GM12878 (cell line): ENCODE results near the gene CSRNP2. TPM values are rescaled to one million over a fixed set of nuclear protein-coding genes. Genes with fewer than 3 reads are reported as not detected.

ENCODE experiments used
- ATAC-seq: fragments of 200-7000 bp; cut with Tn5 transposase; 3 replicates; pipeline ENCODE4 v1.9.1; 2020; ENCODE audit warnings: mild to moderate bottlenecking, moderate library complexity
- BruUV-seq: library from RNA; stranded (reverse); fragments of 400-500 nt; replicated peaks from 2 replicates; lab custom pipeline; 2021; lab: Mats Ljungman, UMichigan
- CTCF ChIA-PET: fragments of 300-600 bp; sonication (Branson Sonifier 250); formaldehyde crosslinking; extraction: SDS; loops from one replicate; lab custom pipeline; 2021; ENCODE audit warnings: inconsistent platforms; lab: Yijun Ruan, JAX
- POLR2A ChIA-PET: fragments of 350-600 bp; formaldehyde crosslinking; extraction: SDS; loops from one replicate; lab custom pipeline; 2021; ENCODE audit warnings: inconsistent platforms; lab: Charles Lee
- RAD21 ChIA-PET: fragments of 300-600 bp; sonication (Branson Sonifier 250); formaldehyde crosslinking; loops from one replicate; lab custom pipeline; 2023; ENCODE audit warnings: antibody characterized with exemption; ENCODE audit not compliant: unreplicated experiment; lab: Charles Lee
- SMC1A ChIA-PET: fragments of 300-600 bp; sonication (Branson Sonifier 250); formaldehyde crosslinking; loops from one replicate; lab custom pipeline; 2023; ENCODE audit not compliant: unreplicated experiment, uncharacterized antibody; lab: Charles Lee
- DNase-seq: peaks from one replicate; pipeline ENCODE4 v3.0.0-alpha.2; 2011; ENCODE audit warnings: low read depth, low spot score
- FAIRE-seq: peaks from 3 replicates; lab custom pipeline; 2011; peaks lifted over from hg19 to GRCh38; lab: Jason Lieb, UNC
- H2AFZ ChIP-seq: 2 replicates; pipeline ENCODE4 v1.6.0; 2011; ENCODE audit warnings: low read depth, low read length, control low read depth; ENCODE audit not compliant: control insufficient read depth
- H3K27ac ChIP-seq: 2 replicates; pipeline ENCODE4 v1.5.1; 2011; ENCODE audit warnings: control low read depth; ENCODE audit not compliant: control insufficient read depth, insufficient read depth
- H3K27me3 ChIP-seq, 2 experiments: replicated peaks in 1 of 2; 2 replicates each; pipeline versions ENCODE4 v1.6.0 to v1.6.1; 2011; ENCODE audit warnings: low read length in 1 of 2; ENCODE audit not compliant: control insufficient read depth in 2 of 2, insufficient read depth in 2 of 2
- H3K36me3 ChIP-seq, 2 experiments: 2 replicates each; pipeline ENCODE4 v1.5.1; 2011; ENCODE audit warnings: low read length in 1 of 2; ENCODE audit not compliant: control insufficient read depth in 2 of 2, insufficient read depth in 2 of 2
- H3K4me1 ChIP-seq: 2 replicates; pipeline ENCODE4 v1.6.1; 2011; ENCODE audit warnings: mild to moderate bottlenecking, low read length, moderate library complexity, mixed read lengths; ENCODE audit not compliant: control insufficient read depth, insufficient read depth
- H3K4me2 ChIP-seq: 2 replicates; pipeline ENCODE4 v1.6.0; 2011; ENCODE audit warnings: control low read depth; ENCODE audit not compliant: control insufficient read depth, insufficient read depth
- H3K4me3 ChIP-seq: fragments of 200-600 bp; sonication (generic); 2 replicates; pipeline ENCODE4 v1.5.1; 2016
- H3K79me2 ChIP-seq: 2 replicates; pipeline ENCODE4 v1.6.0; 2011; ENCODE audit warnings: low read length; ENCODE audit not compliant: control insufficient read depth, insufficient read depth
- H3K9ac ChIP-seq: 2 replicates; pipeline ENCODE4 v1.8.0; 2011; ENCODE audit warnings: low read length, control low read depth, mixed read lengths; ENCODE audit not compliant: control insufficient read depth, insufficient read depth
- H3K9me3 ChIP-seq: replicated peaks from 3 replicates; pipeline ENCODE4 v1.5.1; 2011; ENCODE audit warnings: mild to moderate bottlenecking, low read length; ENCODE audit not compliant: control insufficient read depth, insufficient read depth
- H4K20me1 ChIP-seq: 2 replicates; pipeline ENCODE4 v1.6.0; 2011; ENCODE audit not compliant: control insufficient read depth, insufficient read depth
- BACH1 ChIP-seq: fragments of 450-650 bp; IDR thresholded peaks from 2 replicates; pipeline ENCODE4 v1.6.1; 2017; ENCODE audit warnings: mild to moderate bottlenecking, borderline replicate concordance
- BCLAF1 ChIP-seq: fragments of 450-650 bp; IDR thresholded peaks from 2 replicates; pipeline ENCODE4 v1.6.1; 2017; ENCODE audit warnings: antibody characterized with exemption, mild to moderate bottlenecking, moderate library complexity
- ETV6 ChIP-seq, 2 experiments: fragments of 450-650 bp in 1 of 2; IDR thresholded peaks in 1 of 2; conservative IDR thresholded peaks in 1 of 2; 2 replicates each; pipeline ENCODE4 v1.6.1; 2014; ENCODE audit warnings: antibody characterized with exemption in 1 of 2, borderline replicate concordance in 1 of 2, low read depth in 1 of 2, mild to moderate bottlenecking in 1 of 2, moderate library complexity in 1 of 2
- FOS ChIP-seq: IDR thresholded peaks from 3 replicates; pipeline ENCODE4 v1.6.1; 2011; ENCODE audit warnings: borderline replicate concordance; ENCODE audit not compliant: insufficient read length; ENCODE audit errors: extremely low read depth
- FOXM1 ChIP-seq: IDR thresholded peaks from 2 replicates; pipeline ENCODE4 v1.6.1; 2012; ENCODE audit warnings: low read depth, mild to moderate bottlenecking, inconsistent platforms, low read length, moderate library complexity
- HDGF ChIP-seq: fragments of 450-650 bp; IDR thresholded peaks from 2 replicates; pipeline ENCODE4 v1.6.1; 2016; ENCODE audit warnings: antibody characterized with exemption
- NBN ChIP-seq: fragments of 450-650 bp; IDR thresholded peaks from 2 replicates; pipeline ENCODE4 v1.6.1; 2016
- NR2F1 ChIP-seq: fragments of 450-650 bp; conservative IDR thresholded peaks from 2 replicates; pipeline ENCODE4 v1.6.1; 2017; ENCODE audit warnings: mild to moderate bottlenecking
- RAD51 ChIP-seq: fragments of 450-650 bp; IDR thresholded peaks from 2 replicates; pipeline ENCODE4 v1.6.1; 2016; ENCODE audit warnings: moderate library complexity, mild to moderate bottlenecking, inconsistent platforms
- STAT3 ChIP-seq: IDR thresholded peaks from 2 replicates; pipeline ENCODE4 v1.6.1; 2011; ENCODE audit warnings: low read depth, low read length, improper control_type of control experiment
- SUZ12 ChIP-seq: fragments of 200-600 bp; sonication (generic); IDR thresholded peaks from one replicate; pipeline ENCODE4 v1.6.1; 2018; ENCODE audit warnings: antibody characterized with exemption, mild to moderate bottlenecking; ENCODE audit not compliant: unreplicated experiment
- USF1 ChIP-seq: IDR thresholded peaks from 2 replicates; pipeline ENCODE4 v1.6.1; 2011; ENCODE audit warnings: borderline replicate concordance, low read depth, mild to moderate bottlenecking, moderate library complexity, mixed read lengths, low read length; ENCODE audit not compliant: insufficient read depth; ENCODE audit errors: extremely low read length
- YBX1 ChIP-seq: fragments of 450-650 bp; IDR thresholded peaks from 2 replicates; pipeline ENCODE4 v1.6.1; 2016; ENCODE audit warnings: antibody characterized with exemption
- ZNF622 ChIP-seq: fragments of 450-650 bp; IDR thresholded peaks from 2 replicates; pipeline ENCODE4 v1.6.1; 2017; ENCODE audit warnings: mild to moderate bottlenecking, inconsistent platforms
- WGBS: methylation state at CpG from one replicate; pipeline ENCODE4 v1.1.6; 2016; ENCODE audit warnings: low lambda C conversion rate; ENCODE audit not compliant: insufficient replicate concordance, insufficient coverage; ENCODE audit errors: missing lambda C conversion rate; 5-methylcytosine and 5-hydroxymethylcytosine counted together
- in situ Hi-C: fragments of 300-500 bp; cut with MboI; formaldehyde crosslinking; loops from 9 replicates; pipeline ENCODE4 v1.14.3; 2018; ENCODE audit warnings: mixed read lengths
- intact Hi-C: fragments of 100-400 bp; cut with micrococcal nuclease; formaldehyde crosslinking; loops from one replicate; pipeline ENCODE4 v1.14.2; 2022; ENCODE audit not compliant: unreplicated experiment
- polyA plus RNA-seq, 11 experiments: library from polyadenylated mRNA; depleted of rRNA in 4 of 11; unstranded in 6 of 11; stranded (reverse) in 5 of 11; fragments of >200 nt; fragmentation: Nextera tagmentation in 4 of 11; fragmentation: Illumina TruSeq in 1 of 11; extraction: Ambion mirVana in 4 of 11; extraction: Trizol in 1 of 11; gene quantifications; 1 replicate in 1 of 11; 2 replicates in 10 of 11; pipeline versions ENCODE4 v1.2.1 to v1.2.3, GENCODE V29; 2011 to 2016; ENCODE audit warnings: inconsistent platforms in 2 of 11, missing spikeins in 2 of 11, low read depth in 1 of 11
- total RNA-seq, 4 experiments: library from RNA; depleted of rRNA in 3 of 4; stranded (reverse); fragments of >200 nt in 3 of 4; fragmentation: Illumina TruSeq in 1 of 4; extraction: Trizol in 1 of 4; gene quantifications; 2 replicates each; pipeline versions ENCODE4 v1.2.1 to v1.2.3, GENCODE V29; 2013 to 2021
- TF ChIP-seq, protein P1 (sequence below): fragments of 450-650 bp; IDR thresholded peaks from 2 replicates; pipeline ENCODE4 v1.6.1; 2016; ENCODE audit warnings: mild to moderate bottlenecking, moderate library complexity, borderline replicate concordance
- TF ChIP-seq, protein P2 (sequence below): fragments of 450-650 bp; IDR thresholded peaks from 2 replicates; pipeline ENCODE4 v1.6.1; 2017; ENCODE audit warnings: mild to moderate bottlenecking

CSRNP2 gene
- total and polyA plus RNA-seq, 10 of the 15 experiments (the other 5 are each of a cell fraction or from before 2014, with no cell fraction given): 1.2 to 12.1 (median 6.3) TPM

DNA sequence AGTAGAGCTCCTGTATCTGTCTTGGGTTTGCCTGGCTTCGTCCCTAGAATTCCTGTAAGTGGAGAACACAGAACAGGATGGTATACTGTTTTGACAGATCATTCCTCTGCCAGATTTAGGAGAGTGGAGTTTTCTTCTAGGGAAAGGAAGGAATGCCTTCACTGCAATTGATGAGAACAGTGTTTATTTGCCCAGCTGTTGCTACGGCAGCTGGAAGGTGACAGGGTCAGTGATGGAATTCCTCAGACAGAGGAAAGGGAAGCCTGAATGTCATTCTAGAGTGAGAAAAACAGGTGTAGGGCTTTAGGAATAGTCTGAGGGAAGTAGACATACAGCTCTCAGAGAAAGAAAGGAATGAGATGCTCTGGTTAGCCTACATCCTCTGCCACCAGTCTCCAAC lies 11.7 kb downstream of the CSRNP2 start:
- no peaks in the 10 kb centered on the region for H3K4me1 ChIP-seq
- BruUV-seq: no TSS peak
- ATAC-seq: no peak
- no peak overlapping the region for H3K27ac ChIP-seq
- H2AFZ ChIP-seq: no peak overlapping the region
- POLR2A ChIA-PET: interaction anchor here (0.6 to 0.7 kb wide), 2 partner anchors 146 to 155 kb away, joined by 4 to 5 read pairs; partner anchors contain the start of gene POU6F1
- H3K4me2 ChIP-seq: no peak overlapping the region
- CTCF ChIA-PET: no interaction called here
- no peak overlapping the region for H3K9ac ChIP-seq
- DNase-seq: no peak
- intact Hi-C loops: no loop called here
- no peaks in the 10 kb centered on the region for H4K20me1 ChIP-seq
- H3K36me3 ChIP-seq: peaks cover 2% of the 10 kb centered on the region in 2 experiments; a peak in 3 of 4 replicates
- RAD21 ChIA-PET: no interaction called here
- H3K27me3 ChIP-seq: no peaks in the 10 kb centered on the region
- 91% methylated on average over 2 of the region's 2 CpGs for WGBS
- H3K4me3 ChIP-seq: no peak overlapping the region
- H3K79me2 ChIP-seq: no peaks in the 10 kb centered on the region
- H3K9me3 ChIP-seq: no peaks in the 10 kb centered on the region
- no peak for FAIRE-seq
- in situ Hi-C loops: no loop called here
- SMC1A ChIA-PET: no interaction called here
- TF ChIP-seq FOS (no peak), ETV6 (conservative IDR thresholded peaks at IDR 0.05 in 1 of 2, IDR thresholded peaks at IDR 0.05 in 1 of 2; ENCODE audit: borderline replicate concordance in 1 of 2, low read depth in 1 of 2) (no peak), YBX1 (no peak), SUZ12 (no peak), RAD51 (no peak), NR2F1 (no peak), USF1 (no peak), NBN (no peak), ZNF622 (no peak), FOXM1 (no peak), STAT3 (no peak), BACH1 (no peak), BCLAF1 (no peak), HDGF (no peak)
- TF ChIP-seq, protein P1, sequence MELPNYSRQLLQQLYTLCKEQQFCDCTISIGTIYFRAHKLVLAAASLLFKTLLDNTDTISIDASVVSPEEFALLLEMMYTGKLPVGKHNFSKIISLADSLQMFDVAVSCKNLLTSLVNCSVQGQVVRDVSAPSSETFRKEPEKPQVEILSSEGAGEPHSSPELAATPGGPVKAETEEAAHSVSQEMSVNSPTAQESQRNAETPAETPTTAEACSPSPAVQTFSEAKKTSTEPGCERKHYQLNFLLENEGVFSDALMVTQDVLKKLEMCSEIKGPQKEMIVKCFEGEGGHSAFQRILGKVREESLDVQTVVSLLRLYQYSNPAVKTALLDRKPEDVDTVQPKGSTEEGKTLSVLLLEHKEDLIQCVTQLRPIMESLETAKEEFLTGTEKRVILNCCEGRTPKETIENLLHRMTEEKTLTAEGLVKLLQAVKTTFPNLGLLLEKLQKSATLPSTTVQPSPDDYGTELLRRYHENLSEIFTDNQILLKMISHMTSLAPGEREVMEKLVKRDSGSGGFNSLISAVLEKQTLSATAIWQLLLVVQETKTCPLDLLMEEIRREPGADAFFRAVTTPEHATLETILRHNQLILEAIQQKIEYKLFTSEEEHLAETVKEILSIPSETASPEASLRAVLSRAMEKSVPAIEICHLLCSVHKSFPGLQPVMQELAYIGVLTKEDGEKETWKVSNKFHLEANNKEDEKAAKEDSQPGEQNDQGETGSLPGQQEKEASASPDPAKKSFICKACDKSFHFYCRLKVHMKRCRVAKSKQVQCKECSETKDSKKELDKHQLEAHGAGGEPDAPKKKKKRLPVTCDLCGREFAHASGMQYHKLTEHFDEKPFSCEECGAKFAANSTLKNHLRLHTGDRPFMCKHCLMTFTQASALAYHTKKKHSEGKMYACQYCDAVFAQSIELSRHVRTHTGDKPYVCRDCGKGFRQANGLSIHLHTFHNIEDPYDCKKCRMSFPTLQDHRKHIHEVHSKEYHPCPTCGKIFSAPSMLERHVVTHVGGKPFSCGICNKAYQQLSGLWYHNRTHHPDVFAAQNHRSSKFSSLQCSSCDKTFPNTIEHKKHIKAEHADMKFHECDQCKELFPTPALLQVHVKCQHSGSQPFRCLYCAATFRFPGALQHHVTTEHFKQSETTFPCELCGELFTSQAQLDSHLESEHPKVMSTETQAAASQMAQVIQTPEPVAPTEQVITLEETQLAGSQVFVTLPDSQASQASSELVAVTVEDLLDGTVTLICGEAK: no peak
- TF ChIP-seq, protein P2, sequence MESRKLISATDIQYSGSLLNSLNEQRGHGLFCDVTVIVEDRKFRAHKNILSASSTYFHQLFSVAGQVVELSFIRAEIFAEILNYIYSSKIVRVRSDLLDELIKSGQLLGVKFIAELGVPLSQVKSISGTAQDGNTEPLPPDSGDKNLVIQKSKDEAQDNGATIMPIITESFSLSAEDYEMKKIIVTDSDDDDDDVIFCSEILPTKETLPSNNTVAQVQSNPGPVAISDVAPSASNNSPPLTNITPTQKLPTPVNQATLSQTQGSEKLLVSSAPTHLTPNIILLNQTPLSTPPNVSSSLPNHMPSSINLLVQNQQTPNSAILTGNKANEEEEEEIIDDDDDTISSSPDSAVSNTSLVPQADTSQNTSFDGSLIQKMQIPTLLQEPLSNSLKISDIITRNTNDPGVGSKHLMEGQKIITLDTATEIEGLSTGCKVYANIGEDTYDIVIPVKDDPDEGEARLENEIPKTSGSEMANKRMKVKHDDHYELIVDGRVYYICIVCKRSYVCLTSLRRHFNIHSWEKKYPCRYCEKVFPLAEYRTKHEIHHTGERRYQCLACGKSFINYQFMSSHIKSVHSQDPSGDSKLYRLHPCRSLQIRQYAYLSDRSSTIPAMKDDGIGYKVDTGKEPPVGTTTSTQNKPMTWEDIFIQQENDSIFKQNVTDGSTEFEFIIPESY: no peak
